Measurements from ENCODE around the gene SAMD8.

GRCh38 chr10:75081379-75081778 is 30.1 kb upstream of the SAMD8 start:
- no peak for TF ChIP-seq CTCF (IDR thresholded peaks at IDR 0.05; ENCODE audit: insufficient read depth, low read length, poor library complexity, severe bottlenecking)
- no peak for TF ChIP-seq EZH2phosphoT487 (conservative IDR thresholded peaks at IDR 0.05; ENCODE audit: low read length)
